Measurements from ENCODE around the gene SLC44A1.

The SLC44A1 gene

DNA sequence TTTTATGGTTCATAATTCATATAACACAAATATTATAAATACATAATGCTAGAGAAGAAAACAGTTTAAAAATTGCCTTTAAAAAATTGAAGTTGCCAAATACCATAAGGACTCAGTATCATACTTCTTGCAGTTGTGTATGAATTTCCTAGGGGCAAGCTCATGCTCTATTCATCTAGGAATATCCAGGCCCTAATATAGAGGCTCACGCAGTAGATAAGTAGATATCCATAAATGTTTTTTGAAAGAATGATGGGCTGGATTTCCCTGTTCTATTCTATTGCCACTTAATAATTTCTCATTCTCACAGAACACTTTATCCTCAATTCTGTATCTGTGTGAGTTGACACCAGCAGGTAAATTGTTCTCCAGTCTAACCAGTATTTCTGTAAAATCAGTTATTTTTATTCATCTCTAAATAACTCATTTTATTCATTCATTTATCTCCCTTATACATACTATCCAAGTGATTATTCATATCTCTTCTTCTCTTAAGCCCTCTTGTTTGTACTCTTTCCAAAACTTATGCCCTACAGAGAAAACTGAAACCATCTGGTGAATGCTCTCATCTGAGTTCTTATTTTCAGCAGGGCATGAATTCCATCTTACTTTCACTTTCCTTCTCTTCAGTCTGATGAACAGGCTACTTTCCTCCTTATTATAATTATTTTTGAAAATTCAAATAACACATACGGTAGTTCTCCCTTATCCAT is 97.1 kb downstream of the SLC44A1 start:
- no peak for DNase-seq

GRCh38 chr9:105342147-105342505 is 97.7 kb downstream of the SLC44A1 start:
- no peak for DNase-seq

GRCh38 chr9:105344283-105344682 is 99.8 kb downstream of the SLC44A1 start:
- DNase-seq = no peak

- DNase-seq = no peak
These were observed 101.2 kb downstream of the SLC44A1 start for GRCh38 chr9:105345626-105346025.

DNA sequence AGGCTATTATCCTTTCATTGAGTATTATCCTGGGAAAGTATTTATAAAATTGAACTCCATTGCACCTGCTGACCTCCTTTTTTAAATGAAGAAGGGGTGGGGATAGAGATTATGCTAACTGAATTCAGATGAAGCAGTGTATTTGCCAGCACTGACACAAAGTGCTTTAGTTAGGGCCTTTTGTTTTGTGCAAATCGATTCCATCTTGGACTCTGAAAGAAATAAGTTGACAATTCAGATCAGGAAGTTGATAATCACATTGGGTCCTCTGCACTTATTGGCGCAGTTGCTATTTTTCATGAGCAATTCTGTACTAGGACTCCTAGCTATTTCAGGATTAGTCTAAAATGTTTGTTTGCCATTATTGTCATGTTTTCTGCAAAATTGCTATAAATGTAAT is 101.8 kb downstream of the SLC44A1 start:
- DNase-seq = no peak

- no peak for DNase-seq
These were observed 110.0 kb downstream of the SLC44A1 start for GRCh38 chr9:105354448-105354847.

GRCh38 chr9:105355781-105356180 is 111.3 kb downstream of the SLC44A1 start:
- no peak for DNase-seq

- no peak for DNase-seq
These were observed 113.5 kb downstream of the SLC44A1 start for GRCh38 chr9:105357937-105358336.

GRCh38 chr9:105359892-105360291 is 115.4 kb downstream of the SLC44A1 start:
- DNase-seq = no peak

DNA sequence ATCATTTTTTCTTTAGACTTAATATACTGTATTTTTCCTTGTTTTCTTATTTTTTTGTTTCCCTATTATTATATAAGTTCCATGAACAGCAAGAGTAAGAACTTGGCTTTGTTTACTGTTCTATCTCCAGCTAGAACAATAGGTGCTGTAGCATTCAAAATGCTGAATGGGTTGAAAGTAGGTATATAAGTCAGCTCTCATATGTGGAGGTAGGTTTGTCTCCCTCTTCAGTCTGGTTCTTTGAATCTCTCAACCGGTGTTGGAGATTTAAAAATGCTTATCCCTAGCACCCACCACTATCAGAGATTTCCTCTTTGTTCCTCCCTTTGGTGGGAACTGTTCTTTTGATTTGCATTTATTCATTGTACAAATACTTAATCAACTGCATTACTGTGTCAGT is 115.9 kb downstream of the SLC44A1 start:
- no peak for DNase-seq

- DNase-seq = no peak
These were observed 117.4 kb downstream of the SLC44A1 start for GRCh38 chr9:105361873-105362272.

DNA sequence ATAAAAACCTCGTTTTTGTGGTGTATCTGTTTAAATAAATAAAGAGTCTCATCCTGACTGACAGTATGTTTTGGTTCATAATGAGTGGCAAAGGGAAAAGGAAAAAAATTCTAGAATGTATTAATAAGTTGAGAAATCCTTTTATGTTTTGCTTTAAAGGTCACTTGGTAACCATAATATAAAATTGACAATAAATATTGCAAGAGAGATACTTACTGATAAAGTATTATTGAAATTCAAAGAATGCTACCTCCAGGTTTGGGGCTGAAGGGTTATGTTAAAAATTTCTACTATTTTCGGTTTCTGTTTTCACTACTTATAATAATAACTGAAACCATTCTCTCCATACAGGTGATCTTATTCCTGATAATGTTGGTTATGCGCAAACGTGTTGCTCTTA is 118.0 kb downstream of the SLC44A1 start:
- DNase-seq = no peak

GRCh38 chr9:105363837-105364236 is 119.4 kb downstream of the SLC44A1 start:
- no peak for DNase-seq

- no peak for DNase-seq
These were observed 125.5 kb downstream of the SLC44A1 start for GRCh38 chr9:105369911-105370310.

GRCh38 chr9:105373723-105374122 is 129.3 kb downstream of the SLC44A1 start:
- no peak for DNase-seq

DNA sequence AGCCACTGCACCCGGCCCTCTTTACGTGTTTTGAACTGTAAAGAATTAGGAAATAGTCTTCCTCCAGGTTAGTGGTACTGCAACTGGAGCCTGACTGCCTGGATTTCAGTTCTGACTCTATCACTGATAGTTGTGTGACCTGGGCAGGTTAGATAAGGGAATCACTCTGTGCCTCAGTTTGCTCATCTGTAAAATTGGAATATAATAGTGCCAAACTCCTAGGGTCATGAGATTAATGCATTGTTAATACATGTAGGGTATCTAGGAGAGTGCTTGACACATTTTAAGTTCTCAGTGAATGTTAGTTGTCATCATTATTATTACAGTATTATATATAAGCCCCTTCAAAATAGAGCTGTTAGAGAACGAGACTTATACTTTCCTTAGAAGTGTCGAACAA is 130.9 kb downstream of the SLC44A1 start:
- no peak for DNase-seq

DNA sequence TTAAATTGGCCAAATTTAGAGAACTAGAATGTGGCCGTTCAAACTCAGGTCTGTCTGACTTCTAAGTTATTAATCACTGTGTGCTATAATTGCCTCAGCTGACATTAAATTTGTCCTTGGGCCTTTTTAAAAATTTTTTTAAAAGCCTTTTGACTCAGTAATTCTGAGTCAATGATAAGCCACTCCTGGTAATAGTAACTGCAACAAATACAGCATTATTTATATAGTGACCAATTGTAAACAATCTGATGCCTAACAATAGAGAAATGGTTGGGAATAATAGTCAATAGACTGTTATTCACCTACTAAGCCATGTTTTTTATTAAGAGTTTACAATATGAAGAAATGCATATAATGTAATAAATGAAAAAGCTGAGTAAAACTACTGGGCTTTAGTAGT is 132.4 kb downstream of the SLC44A1 start:
- no peak for DNase-seq

DNA sequence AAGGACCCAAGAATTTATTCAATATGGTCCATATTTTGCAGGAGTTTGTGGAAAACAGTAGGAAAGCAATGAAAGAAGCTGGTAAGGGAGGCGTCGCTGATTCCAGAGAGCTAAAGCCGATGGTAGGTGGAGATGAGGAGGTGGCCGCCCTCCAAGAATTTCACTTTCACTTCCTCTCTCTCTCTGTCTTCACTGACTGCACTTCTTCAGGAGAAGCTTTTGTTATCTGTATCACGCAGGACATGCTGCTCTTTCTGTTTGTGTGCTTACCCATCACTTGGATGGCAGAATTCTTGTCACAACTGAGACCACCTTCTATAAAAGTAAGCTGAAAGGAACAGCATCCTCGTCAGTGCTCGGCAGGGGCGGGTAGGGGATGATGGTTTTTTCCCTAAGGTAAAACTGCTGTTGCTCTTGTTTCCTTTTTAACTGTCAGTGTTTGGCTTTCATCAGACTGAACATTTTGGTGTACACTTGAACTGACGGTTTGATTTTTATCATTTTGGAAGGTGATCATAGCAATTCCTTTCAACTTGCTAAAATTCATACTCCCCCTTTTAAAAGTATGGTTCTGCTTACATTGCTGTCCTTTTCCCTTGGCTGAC is 141.0 kb downstream of the SLC44A1 start:
- no peak for DNase-seq

GRCh38 chr9:105389796-105390195 is 145.3 kb downstream of the SLC44A1 start:
- no peak for DNase-seq

DNA sequence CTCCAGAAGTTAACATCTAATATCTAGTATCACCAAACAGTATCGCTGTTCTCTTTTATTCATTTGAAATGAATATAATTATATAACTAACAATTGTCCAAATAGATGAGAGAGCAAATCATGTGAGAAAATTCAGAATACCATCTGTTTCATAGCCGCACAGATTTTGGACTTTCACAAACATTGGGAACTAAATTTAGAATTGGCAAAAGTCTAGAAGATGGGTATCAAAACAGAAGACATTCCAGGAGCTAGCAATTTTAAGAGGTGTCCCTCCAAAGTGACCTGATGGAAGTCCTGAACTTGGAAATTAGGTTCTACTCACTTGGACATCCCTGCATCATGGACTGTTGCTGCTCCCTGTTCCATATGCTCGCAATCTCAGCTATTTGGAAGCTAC is 146.4 kb downstream of the SLC44A1 start:
- DNase-seq = no peak

DNA sequence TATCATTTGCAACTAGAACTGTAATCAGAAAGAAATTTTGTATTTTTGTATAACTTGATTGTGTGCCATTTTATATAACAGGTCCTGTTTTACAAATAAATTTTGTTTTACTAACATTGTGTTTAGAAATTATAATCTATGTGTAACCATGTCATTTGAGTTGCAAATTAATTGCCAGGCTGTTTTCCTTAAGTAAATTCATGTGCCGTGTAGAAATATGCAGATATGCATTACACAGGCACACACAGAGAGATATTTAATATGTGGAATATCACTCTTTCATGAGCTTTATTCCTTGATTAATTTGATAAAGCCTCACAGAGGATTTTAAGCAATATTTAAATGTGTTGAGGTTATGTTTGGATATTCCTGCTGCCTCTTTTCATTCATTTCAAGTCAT is 146.8 kb downstream of the SLC44A1 start:
- no peak for DNase-seq

DNA sequence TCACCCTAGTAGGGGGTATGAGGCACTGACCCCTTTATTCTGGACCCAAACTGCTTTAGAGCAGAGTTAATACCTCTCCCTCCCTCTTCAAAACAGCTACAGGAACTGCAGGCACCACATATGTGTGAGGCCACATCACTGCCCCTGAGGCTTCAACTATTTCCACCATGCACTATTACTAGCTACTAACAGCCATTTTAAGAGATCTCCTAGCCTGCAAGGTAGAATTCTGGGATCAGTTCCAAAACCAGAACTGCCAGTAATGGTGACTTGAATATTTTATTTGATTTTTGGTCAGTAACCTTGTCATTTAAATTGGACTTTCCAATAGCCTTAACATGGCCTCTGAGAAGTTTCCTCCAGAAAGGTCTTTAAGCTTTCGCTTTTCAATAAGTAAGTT is 148.1 kb downstream of the SLC44A1 start:
- DNase-seq = no peak

- DNase-seq = no peak
These were observed 149.3 kb downstream of the SLC44A1 start for GRCh38 chr9:105393576-105394344.

DNA sequence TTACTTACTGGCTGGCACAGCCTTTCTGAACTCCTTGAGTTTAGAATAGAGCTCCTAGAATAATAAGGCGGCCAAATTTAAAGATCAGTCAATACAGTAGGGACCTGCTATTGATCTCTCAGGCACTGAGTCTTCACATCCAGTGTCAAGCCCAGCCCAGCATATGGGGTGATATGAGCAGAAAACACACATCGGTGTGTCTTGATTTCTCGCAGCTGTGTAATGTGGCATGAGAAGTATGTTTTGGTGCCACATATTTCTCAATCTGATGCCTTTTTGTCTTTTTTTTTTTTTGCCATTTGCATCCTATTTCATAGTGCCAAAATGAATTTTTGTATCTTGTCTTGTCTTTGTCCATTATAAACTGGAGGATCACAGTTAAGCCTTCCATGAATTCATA is 152.0 kb downstream of the SLC44A1 start:
- no peak for DNase-seq

Data from islet precursor cell (in vitro differentiated cells).